Left renal pelvis (tissue), 4 donors: ENCODE data around the gene ZNRF1. TPM values are rescaled to one million over a fixed set of nuclear protein-coding genes. Genes with fewer than 3 reads are reported as not detected.
"Not testable (repeated sequence)": the region's sequence is repeated elsewhere in the genome, so short reads cannot be mapped to it uniquely, and the experiment has no call there.

Source experiments
- DNase-seq, 4 donors: peaks; one replicate each; pipeline ENCODE4 v3.0.0-alpha.2; 2013; ENCODE audit warnings: low read depth in 4 of 4, low spot score in 3 of 4
- polyA plus RNA-seq, 4 donors: library from polyadenylated mRNA; unstranded; fragments of 120-200 nt; gene quantifications; one replicate each; pipeline ENCODE4 v1.2.1, GENCODE V29; 2013; ENCODE audit not compliant: insufficient read length in 4 of 4

Gene ZNRF1
- polyA plus RNA-seq: 10 to 100 TPM; 31.8 to 43.9 (median 35.1) TPM

DNA sequence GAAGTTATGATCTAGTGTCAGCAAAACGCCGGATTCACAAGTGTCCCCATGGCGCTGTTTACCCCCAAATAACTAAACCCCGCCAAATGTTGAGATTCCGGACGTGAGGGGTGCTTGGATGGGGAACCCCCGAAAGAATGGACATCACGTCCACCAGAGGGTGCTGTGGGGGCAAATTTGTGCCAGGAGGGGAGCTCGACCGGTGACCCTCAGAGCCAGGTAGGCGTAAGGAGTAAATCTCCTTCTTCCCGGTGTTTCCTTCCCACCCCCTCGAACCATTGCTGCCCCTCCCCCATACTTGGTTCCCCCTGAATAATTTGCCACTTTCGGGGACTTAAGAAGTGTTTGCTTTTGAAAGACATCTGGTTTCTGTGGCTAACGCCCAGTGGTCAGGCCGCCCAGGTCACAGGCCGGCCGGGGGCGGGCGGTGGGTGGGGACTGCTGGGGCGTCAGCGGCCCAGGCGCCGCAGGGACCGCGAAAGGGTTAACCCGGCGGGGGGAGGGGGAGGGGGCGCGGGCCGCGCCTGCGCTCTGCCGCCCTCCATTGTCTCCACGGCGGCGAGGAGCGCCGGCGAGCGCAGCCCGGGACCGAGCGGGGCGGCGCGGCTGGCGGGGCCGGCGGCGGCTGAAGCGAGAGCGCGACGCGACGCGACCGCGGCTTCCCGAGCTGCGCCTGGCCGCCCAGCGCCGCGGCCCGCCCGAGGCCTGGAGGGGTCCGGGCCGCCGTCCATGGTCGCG is at the start of gene ZNRF1:
Gene ZNRF1 (plus strand): TSS at position 544 of the 738 bp plus-strand sequence. CDS start 648 bp downstream, outside the sequence.
- DNase-seq: peak in 2 of 4 donors; percentile 68 to 75

DNA sequence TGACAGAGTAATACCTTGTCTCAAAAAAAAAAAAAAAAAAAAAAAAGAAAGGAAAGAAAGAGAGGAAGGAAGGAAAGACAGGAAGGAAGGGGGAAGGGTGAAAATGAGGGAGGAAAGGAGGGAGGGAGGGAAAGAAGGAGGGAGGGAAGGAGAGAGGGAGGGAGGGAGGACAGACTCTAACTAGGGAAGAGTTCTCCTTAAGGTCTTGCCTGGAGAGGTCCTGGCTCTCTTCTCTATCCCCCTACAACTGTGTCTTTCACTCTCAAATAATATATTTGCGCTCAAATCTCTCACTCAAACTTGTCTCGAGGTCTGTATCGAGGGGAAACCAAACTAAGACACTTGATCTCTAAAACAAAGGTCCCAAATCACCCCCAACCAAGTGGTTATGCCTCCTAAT is 49.5 kb upstream of the ZNRF1 start:
- no peak for DNase-seq

DNA sequence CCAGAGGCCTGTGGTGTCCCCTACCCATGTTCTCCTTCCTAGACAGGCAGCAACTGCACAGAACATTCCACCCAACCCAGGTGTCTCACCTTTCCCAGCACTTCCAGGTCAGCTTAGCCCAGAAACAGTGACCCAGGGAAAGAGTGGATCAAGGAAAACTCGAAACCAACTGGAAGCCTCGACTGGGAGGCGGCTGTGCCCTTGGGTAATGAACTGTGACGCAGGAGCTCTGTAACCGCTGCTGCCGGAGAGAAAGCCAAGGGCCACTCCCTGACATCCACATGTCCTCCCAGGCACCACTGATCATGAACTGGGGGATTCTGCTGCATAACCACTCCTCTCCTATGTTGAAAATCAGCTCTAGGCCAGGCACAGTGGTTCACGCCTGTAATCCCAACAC is 48.3 kb upstream of the ZNRF1 start:
- peak in 3 of 4 donors; percentile 5 to 18 (median 14) for DNase-seq

DNA sequence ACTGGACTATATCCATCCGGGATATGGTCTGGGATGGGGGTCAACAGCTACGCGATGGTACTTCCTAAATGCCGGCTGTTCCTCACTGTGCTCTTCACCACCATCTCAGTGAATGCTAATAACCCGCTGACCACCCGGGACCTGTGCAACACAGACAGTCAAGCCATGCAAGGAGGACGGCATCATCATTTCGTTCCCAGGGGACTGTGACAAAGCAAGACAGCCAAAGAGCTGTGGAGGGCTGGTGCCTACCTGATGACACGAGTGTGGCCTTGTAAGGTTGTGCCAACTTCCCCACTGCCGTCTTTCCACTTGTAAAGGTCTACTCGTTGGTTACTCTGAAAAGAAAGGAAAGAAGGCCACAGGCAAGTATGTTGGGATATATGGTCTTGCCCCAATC is 47.6 kb upstream of the ZNRF1 start:
- no peak for DNase-seq

DNA sequence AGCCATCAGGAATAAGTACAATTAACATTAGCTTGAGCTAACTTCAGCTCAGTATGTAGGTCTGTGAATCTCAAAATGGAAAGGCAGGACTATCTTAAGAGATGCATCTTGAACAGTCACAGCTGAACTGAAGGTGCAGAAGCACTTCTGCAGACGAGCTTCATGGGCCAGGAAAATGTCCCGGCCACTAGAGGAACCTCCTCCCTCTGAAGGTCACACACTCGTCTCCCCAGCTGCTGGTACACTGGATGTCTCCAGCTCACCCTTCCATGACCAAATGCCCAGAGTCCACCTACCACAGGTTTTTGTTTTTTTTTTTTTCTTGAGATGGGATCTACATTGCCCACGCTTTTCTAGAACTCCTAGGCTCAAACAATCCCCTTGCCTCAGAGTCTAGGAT is 47.1 kb upstream of the ZNRF1 start:
- DNase-seq: peak in 3 of 4 donors; percentile 4 to 6 (median 5)

DNA sequence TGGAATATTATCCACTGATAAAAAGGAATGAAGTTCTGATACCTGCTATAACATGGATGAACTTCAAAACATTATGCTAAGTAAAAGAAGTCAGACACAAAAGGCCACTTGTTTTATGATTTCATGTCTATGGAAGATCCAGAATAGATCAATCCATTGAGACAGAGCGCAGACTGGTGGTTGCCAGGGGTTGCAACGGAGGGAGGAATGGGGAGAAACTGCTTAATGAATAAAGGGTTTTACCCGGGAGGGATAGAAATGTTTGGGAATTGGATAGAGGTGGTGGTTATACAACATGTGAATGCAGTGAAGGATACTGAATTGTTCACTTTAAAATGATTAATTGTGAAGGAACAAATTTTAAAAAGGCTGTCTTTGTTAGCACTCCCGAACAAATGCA is 44.1 kb upstream of the ZNRF1 start:
- DNase-seq: no peak

DNA sequence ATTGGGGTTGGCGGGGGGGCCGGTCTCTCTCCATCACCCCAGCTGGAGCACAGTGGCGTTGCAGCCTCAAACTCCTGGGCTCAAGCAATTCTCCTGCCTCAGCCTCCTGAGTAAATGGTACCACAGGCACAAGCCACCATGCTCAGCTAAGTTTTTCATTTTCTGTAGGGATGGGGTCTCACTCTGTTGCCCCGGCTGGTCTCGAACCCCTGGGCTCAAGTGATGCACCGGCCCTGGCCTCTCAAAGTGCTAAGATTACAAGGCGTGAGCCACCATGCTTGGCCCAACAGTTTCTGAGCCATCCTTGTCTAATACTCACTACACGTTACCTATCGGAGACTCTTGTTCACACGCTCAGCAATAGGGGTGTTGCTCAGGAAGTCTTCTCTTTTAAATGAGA is 25.5 kb upstream of the ZNRF1 start:
- DNase-seq: no peak

DNA sequence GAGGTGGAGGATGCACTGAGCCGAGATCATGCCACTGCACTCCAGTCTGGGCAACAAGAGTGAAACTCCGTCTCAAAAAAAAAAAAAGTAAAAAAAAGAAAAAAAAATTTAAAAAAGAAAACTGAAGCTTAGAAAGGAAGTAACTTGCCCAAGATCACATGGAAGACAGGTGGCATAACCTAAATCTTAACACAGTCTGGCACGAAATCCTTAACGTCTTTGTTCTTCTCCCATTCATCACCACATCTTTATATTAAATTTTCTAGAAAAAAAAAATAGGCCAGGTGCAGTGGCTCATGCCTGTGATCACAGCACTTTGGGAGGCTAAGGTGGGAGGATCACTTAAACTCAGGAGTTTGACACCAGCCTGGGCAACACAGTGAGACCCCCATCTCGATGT is 23.2 kb upstream of the ZNRF1 start:
- DNase-seq: no peak

DNA sequence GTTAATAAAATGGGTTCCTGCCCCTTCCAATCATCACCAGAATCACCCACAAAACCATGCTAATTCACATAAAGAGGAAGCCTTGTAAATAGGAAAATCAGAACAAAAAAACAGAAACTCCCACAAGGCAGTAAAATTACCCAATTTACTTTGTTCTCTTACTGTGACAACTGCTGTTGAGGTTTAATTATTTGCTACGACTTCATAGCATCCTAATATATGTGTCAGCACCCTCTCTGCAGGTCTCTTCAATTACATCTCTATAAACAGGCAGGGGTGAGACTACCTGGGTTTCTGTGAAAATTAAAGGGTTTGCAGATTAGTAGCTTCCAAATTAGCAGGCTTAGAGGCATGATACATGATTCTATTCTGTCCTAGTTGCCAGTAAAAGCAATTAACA is 16.6 kb upstream of the ZNRF1 start:
- DNase-seq: no peak

DNA sequence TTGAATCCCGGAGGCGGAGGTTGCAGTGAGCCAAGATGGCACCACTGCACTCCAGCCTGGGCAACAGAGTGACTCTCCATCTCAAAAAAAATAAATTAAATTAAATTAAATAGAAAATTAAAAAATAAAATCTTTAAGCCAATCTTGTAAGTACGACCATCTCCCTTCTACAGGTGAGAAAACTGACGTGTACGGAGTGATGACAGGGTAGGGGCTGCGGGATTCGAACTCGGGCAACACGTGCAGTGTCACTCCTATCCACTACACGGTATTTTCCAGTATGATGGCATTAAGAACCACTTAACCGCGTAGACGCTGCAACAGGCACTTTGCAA is 14.7 kb upstream of the ZNRF1 start:
- no peak for DNase-seq

DNA sequence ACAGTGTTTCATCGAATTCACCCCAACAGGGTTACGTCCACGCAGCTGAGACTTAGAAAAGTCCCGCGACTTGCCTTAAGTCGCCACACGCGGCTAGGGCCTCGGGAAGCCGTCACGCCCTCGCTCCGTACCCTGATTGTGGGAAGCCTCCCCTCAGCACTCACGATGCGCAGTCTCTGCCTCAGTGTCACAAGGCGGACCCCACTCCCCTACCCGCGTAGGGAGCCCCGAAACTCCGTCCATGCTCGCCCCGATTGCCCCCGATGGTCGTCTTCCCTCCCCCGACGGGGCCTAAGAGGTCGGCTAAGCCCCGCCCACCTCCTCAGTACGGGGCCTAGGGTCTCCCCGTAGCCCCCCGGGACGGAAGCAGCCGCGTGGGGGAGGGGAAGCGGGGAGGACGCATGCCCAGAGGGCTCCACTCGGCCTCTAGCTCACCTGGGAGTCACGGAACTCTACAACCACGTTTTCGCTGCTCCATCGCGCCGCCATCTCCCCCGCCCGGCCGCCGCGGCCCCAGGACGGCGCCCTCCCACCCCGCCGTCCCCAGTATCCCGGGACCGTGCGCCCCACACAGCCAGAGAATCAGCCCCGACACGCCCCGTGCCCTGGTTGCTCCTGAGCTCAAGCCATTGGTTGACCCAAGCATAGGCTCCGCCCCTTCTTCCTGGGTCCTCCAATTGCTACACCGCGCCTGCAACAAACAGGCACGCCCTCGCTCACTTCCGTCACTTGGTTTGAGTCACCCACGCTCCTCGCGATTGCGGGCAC is 14.1 kb upstream of the ZNRF1 start, which contains the start of gene WDR59:
Gene WDR59 (minus strand): TSS at position 595 of the 768 bp plus-strand sequence. CDS start 106 bp downstream, at position 489.
- peak; percentile 96 to 99 (median 99) for DNase-seq

DNA sequence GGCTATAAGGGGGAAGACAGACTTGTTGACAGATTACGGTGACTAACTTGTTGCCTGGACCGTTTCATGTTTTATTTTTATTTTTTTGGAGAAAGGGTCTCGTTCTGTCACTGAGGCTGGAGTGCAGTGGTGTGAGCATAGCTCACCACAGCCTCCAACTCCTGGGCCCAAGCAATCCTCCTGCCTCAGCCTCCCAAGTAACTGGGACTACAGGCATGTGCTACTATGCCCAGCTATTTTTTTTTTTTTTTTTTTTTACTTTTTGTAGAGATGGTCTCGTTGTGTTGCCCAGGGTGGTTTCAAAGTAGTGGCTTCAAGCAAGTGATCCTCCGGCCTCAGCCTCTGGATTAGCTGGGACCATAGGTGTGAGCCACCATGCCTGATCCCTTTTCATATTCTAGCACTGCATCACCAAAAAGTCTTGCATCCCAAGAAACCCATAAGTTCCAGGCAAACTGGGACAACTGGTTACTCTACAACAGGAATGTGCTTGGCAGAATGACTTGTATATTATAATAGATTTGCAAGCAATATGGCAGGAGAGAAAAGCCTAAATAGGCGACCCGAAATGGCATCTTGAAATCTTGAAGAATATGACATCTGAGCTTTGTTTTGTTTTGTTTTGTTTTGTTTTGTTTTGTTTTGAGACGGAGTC is 11.7 kb upstream of the ZNRF1 start:
- DNase-seq: no peak

DNA sequence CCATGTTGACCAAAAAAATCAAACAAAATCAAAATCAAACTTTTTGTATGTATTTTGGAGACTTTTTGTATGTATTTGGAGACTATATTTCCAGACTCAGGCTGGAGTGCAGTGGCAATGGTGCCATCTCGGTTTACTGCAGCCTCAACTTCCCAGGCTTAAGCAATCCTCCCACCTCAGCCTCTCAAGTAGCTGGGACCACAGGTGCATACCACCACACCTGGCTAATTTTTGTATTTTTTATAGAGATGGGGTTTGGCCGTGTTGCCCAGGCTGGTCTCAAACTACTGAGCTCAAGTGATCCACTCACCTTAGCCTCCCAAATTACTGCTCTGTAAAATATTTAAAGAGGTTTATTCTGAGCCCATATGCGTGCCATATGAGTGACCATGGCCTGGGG is 9.0 kb upstream of the ZNRF1 start:
- not testable (repeated sequence) for DNase-seq

DNA sequence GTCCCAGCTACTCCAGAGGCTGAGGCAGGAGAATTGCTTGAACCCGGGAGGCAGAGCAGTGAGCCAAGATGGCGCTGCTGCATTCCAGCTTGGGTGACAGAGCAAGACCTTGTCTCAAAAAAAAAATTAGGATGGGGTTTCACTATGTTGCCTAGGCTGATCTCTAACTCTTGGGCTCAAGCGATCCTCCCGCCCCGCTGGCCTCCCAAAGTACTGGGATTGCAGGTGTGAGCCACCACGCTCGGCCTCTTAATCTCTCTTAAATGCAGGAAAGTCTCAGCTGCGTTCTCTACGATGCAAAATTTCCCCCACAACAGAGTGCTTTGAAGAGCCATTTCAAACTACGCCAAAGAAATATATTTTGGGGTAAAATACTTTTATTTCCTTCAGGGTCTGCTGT is 8.0 kb upstream of the ZNRF1 start:
- DNase-seq: no peak

DNA sequence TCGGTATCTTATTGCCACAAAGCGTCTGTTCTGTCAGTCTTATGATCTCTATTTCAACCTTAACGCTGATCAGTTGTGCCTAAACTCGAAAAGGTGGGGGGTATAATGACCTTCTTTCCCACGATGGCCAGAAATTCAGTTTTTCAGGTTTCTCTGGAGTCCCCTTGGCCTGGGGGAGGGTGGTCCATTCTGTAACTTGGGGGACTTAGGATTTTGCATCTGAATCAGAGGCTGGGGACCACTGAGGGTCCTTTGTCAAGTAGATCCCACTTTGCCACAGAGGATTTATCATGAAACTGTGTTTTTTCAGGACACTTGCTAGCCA is 7.6 kb upstream of the ZNRF1 start:
- no peak for DNase-seq

DNA sequence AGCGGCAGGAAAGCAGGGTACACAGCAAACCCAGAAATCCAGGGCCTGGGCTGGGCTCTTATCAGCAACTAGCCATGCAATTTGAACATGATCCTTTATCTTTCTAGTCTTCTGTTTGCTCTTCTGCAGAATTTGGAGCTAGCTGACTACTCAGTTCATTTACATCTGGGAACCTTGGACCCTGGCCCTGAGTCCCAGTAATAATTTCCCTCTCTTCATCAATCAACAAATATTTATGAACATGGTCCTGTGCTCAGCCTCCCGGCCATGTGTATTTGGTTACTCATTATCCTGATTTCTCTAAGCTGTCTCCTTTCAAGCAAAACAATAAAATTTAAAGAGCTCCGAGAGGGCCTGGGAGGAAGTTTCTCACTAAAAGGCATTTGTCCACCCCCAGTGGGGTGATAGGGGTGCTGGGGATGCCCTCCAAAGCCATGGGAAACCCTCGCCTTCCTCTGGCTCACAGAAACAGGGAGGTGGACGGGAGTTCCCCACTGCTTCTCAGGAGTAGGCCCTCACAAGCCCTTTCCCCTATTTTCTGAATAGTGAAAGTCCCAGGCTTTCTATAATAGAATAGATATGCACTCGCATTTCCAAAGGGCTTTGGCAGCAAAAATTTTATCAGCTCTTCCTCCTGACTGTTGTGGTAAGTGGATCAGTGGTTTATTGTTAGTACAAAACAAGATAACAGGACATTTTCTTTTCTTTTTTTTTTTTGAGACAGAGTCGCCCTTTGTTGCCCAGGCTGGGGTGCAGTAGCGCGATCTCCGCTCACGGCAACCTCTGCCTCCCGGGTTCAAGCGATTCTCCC is 7.0 kb upstream of the ZNRF1 start:
- DNase-seq: no peak

DNA sequence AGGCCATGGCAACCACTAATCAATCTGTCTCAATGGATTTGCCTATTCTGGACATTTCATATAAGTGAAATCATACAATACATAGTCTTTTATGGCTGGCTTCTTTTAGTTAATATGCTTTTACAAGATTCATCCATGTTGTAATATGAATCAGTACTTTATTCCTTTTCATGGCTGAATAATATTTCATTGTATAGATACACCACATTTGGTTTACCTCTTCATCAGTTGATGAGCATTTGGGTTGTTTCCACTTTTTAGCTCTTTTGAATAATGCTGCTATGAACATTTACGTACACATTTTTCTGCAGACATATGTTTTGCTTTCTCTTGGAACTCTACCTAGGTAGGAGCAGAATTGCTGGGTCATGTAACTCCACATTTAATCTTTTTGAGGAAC is 2.8 kb upstream of the ZNRF1 start:
- no peak for DNase-seq

DNA sequence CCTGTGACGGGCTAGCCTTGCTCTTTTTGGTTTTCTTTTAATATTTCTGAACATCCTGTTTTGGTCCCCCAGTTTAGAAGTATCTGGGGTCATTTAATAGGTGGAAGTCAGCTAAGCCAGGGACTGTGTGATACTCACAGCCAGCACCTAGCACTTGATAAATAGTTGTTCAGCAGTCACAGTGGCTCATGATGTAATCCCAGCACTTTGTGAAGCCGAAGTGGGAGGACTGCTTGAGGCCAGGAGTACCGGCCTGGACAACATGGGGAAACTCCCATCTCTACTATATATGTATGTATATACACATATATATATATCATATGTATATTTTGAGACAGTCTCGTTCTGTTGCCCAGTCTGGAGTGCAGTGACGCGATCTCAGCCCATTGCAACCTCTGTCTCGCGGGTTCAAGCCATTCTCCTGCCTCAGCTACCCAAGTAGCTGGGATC is 1.8 kb upstream of the ZNRF1 start:
- DNase-seq: no peak

DNA sequence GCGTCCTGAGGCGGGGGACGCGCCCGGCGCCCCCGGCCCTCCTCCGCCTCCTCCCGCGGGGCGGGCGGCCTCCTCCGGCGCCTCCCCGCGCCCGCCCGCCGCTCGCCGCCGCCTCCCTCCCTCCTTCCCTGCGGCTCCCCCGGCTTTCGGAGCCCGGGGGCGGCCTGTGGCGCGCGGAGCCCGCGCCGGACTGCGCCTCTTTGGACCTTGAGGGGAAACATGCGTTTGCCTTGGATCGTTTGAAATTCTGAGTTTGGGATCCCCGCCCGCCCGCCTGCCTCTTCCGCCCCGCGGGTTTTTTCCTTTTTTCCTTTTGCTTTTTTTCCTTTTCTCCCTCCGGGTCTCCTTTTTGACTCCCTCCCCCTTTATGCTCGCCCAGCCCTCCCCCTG is 390 bp downstream of the ZNRF1 start:
- DNase-seq: no peak

DNA sequence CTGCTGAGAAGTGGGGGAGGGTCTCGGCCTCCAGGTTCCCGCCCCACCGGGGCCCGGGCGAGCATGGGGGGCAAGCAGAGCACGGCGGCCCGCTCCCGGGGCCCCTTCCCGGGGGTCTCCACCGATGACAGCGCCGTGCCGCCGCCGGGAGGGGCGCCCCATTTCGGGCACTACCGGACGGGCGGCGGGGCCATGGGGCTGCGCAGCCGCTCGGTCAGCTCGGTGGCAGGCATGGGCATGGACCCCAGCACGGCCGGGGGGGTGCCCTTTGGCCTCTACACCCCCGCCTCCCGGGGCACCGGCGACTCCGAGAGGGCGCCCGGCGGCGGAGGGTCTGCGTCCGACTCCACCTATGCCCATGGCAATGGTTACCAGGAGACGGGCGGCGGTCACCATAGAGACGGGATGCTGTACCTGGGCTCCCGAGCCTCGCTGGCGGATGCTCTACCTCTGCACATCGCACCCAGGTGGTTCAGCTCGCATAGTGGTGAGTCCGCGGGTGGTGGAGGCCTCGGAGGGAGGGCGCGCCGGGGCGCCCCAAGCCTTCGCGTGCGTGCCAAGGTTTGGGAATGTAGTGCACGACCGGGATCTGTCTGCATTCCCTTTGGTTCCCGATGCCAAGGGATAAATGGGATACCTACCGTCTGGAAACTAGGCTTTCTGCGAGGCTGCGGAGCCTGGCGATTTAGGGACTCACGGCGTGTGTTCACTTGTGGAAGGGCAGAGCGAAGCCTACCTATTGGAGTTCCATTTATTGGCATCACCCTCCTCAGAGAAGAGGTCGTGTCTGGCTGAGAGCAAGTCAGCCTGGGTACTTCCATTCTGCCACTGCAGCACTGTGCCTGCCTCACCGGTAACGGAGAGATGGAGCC is 1.0 kb downstream of the ZNRF1 start:
- no peak for DNase-seq
